SK-N-SH treated with all-trans-retinoic acid at 6 μM for 48 hours (cell line): ENCODE data around the gene FBXO47.

ENCODE experiments used
- ATAC-seq: fragments of 200-7000 bp; cut with Tn5 transposase; 3 replicates; pipeline ENCODE4 v1.9.1; 2020; ENCODE audit warnings: mild to moderate bottlenecking, moderate library complexity
- ARNTL ChIP-seq: fragments of 450-650 bp; formaldehyde crosslinking; IDR thresholded peaks from 2 replicates; pipeline ENCODE4 v1.5.0; 2020; ENCODE audit warnings: low read depth, mild to moderate bottlenecking, moderate library complexity, borderline replicate concordance
- BACH2 ChIP-seq: fragments of 250-450 bp; sonication (Bioruptor Pico); IDR thresholded peaks from 2 replicates; pipeline ENCODE4 v1.9.0; 2021; ENCODE audit warnings: mild to moderate bottlenecking, borderline replicate concordance
- CREB5 ChIP-seq: fragments of 250-450 bp; sonication (Bioruptor Pico); IDR thresholded peaks from 2 replicates; pipeline ENCODE4 v1.5.1; 2020; ENCODE audit warnings: low read depth, mild to moderate bottlenecking, moderate library complexity
- CSDC2 ChIP-seq: fragments of 250-450 bp; sonication (Bioruptor Pico); IDR thresholded peaks from 2 replicates; pipeline ENCODE4 v1.5.0; 2020; ENCODE audit warnings: mild to moderate bottlenecking, moderate library complexity
- CSRNP3 ChIP-seq: fragments of 250-450 bp; sonication (Bioruptor Pico); IDR thresholded peaks from 2 replicates; pipeline ENCODE4 v1.5.1; 2021; ENCODE audit warnings: mild to moderate bottlenecking, moderate library complexity
- ESRRG ChIP-seq: fragments of 250-450 bp; sonication (Bioruptor Pico); IDR thresholded peaks from 2 replicates; pipeline ENCODE4 v1.6.1; 2021; ENCODE audit warnings: mild to moderate bottlenecking
- GLIS3 ChIP-seq: fragments of 250-450 bp; sonication (Bioruptor Pico); IDR thresholded peaks from 2 replicates; pipeline ENCODE4 v1.5.0; 2020; ENCODE audit warnings: mild to moderate bottlenecking, moderate library complexity
- ISL1 ChIP-seq: fragments of 250-450 bp; sonication (Bioruptor Pico); IDR thresholded peaks from 2 replicates; pipeline ENCODE4 v2.1.2; 2022; ENCODE audit warnings: mild to moderate bottlenecking, moderate library complexity
- OSR1 ChIP-seq: fragments of 250-450 bp; sonication (Bioruptor Pico); IDR thresholded peaks from 2 replicates; pipeline ENCODE4 v1.8.0; 2022; ENCODE audit warnings: moderate library complexity, mild to moderate bottlenecking, inconsistent platforms
- PATZ1 ChIP-seq: fragments of 250-450 bp; sonication (Bioruptor Pico); IDR thresholded peaks from 2 replicates; pipeline ENCODE4 v1.8.0; 2020; ENCODE audit warnings: mild to moderate bottlenecking, moderate library complexity, borderline replicate concordance
- POU6F1 ChIP-seq: fragments of 250-450 bp; sonication (Bioruptor Pico); IDR thresholded peaks from 2 replicates; pipeline ENCODE4 v1.8.0; 2021; ENCODE audit warnings: low read depth, mild to moderate bottlenecking, moderate library complexity, borderline replicate concordance
- PPARA ChIP-seq: fragments of 250-450 bp; sonication (Bioruptor Pico); IDR thresholded peaks from 2 replicates; pipeline ENCODE4 v1.5.0; 2020; ENCODE audit warnings: mild to moderate bottlenecking, borderline replicate concordance
- SNAI2 ChIP-seq: fragments of 250-450 bp; sonication (Bioruptor Pico); IDR thresholded peaks from 2 replicates; pipeline ENCODE4 v1.5.0; 2020; ENCODE audit warnings: mild to moderate bottlenecking, moderate library complexity
- TCF4 ChIP-seq: fragments of 250-450 bp; sonication (Bioruptor Pico); IDR thresholded peaks from 2 replicates; pipeline ENCODE4 v1.8.0; 2021; ENCODE audit warnings: mild to moderate bottlenecking, moderate library complexity, borderline replicate concordance
- TOX ChIP-seq: fragments of 250-450 bp; sonication (Bioruptor Pico); IDR thresholded peaks from 2 replicates; pipeline ENCODE4 v1.8.0; 2021; ENCODE audit warnings: mild to moderate bottlenecking, moderate library complexity, borderline replicate concordance
- TSHZ2 ChIP-seq: fragments of 250-450 bp; sonication (Bioruptor Pico); IDR thresholded peaks from 2 replicates; pipeline ENCODE4 v1.5.0; 2020; ENCODE audit warnings: mild to moderate bottlenecking, moderate library complexity
- ZC3H10 ChIP-seq: fragments of 250-450 bp; sonication (Bioruptor Pico); IDR thresholded peaks from 2 replicates; pipeline ENCODE4 v1.5.1; 2021; ENCODE audit warnings: mild to moderate bottlenecking, moderate library complexity
- ZFP3 ChIP-seq: fragments of 250-450 bp; sonication (Bioruptor Pico); IDR thresholded peaks from 2 replicates; pipeline ENCODE4 v1.5.0; 2020; ENCODE audit warnings: mild to moderate bottlenecking, moderate library complexity
- ZFP30 ChIP-seq: fragments of 450-650 bp; formaldehyde crosslinking; IDR thresholded peaks from 2 replicates; pipeline ENCODE4 v1.5.0; 2022; ENCODE audit warnings: mild to moderate bottlenecking, moderate library complexity
- ZNF565 ChIP-seq: fragments of 450-650 bp; formaldehyde crosslinking; conservative IDR thresholded peaks from 2 replicates; pipeline ENCODE4 v1.5.0; 2020; ENCODE audit warnings: low read depth, mild to moderate bottlenecking, moderate library complexity
- ZNF70 ChIP-seq: fragments of 450-650 bp; formaldehyde crosslinking; IDR thresholded peaks from 2 replicates; pipeline ENCODE4 v1.5.0; 2020; ENCODE audit warnings: mild to moderate bottlenecking, moderate library complexity
- ZNF8 ChIP-seq: fragments of 450-650 bp; formaldehyde crosslinking; IDR thresholded peaks from 2 replicates; pipeline ENCODE4 v1.5.0; 2020; ENCODE audit warnings: mild to moderate bottlenecking, moderate library complexity

FBXO47 gene

GRCh38 chr17:38947189-38947588 lies 20.0 kb downstream of the FBXO47 start (continued):
- no peak for TF ChIP-seq PATZ1 (CRISPR knock-in tag)

- TF ChIP-seq ARNTL: no peak
- no peak for TF ChIP-seq TSHZ2 (CRISPR knock-in tag)
- TF ChIP-seq ZNF8 (CRISPR knock-in tag): no peak
- no peak for TF ChIP-seq OSR1
- TF ChIP-seq ZNF70 (CRISPR knock-in tag): no peak
- TF ChIP-seq ZFP3 (CRISPR knock-in tag): no peak
- TF ChIP-seq BACH2 (CRISPR knock-in tag): no peak
- no peak for TF ChIP-seq PATZ1 (CRISPR knock-in tag)
- no peak for TF ChIP-seq CSDC2 (CRISPR knock-in tag)
- no peak for TF ChIP-seq ZFP30 (CRISPR knock-in tag)
- no peak for TF ChIP-seq CSRNP3 (CRISPR knock-in tag)
These were observed 23.6 kb downstream of the FBXO47 start for GRCh38 chr17:38943607-38944006.

GRCh38 chr17:38942696-38943334 lies 24.4 kb downstream of the FBXO47 start:
- no peak for ATAC-seq
- TF ChIP-seq ZFP3 (CRISPR knock-in tag): no peak
- TF ChIP-seq ISL1 (CRISPR knock-in tag): no peak
- no peak for TF ChIP-seq ZNF8 (CRISPR knock-in tag)
- no peak for TF ChIP-seq ARNTL
- no peak for TF ChIP-seq SNAI2 (CRISPR knock-in tag)
- no peak for TF ChIP-seq TCF4 (CRISPR knock-in tag)
- TF ChIP-seq ESRRG (CRISPR knock-in tag): no peak
- TF ChIP-seq POU6F1 (CRISPR knock-in tag): no peak
- TF ChIP-seq CREB5 (CRISPR knock-in tag): no peak
- no peak for TF ChIP-seq ZC3H10 (CRISPR knock-in tag)
- TF ChIP-seq TOX (CRISPR knock-in tag): no peak
- TF ChIP-seq TSHZ2 (CRISPR knock-in tag): no peak
- no peak for TF ChIP-seq ZNF565 (CRISPR knock-in tag)
- no peak for TF ChIP-seq ZNF70 (CRISPR knock-in tag)
- no peak for TF ChIP-seq PPARA
- TF ChIP-seq GLIS3: no peak
- TF ChIP-seq ZFP30 (CRISPR knock-in tag): no peak

More at GRCh38 chr17:38943607-38944006, 23.6 kb downstream of the FBXO47 start:
- no peak for ATAC-seq
